ENCODE measurements around the gene NRXN3.

Gene NRXN3

GRCh38 chr14:79571366-79571765 lies 1401.2 kb downstream of the NRXN3 start:
- Histone ChIP-seq H3K9me2 (replicated peaks; ENCODE audit: insufficient read depth, low read length) (no peaks in the 10 kb centered on the region), H3K36me3 (ENCODE audit: low read length) (no peaks in the 10 kb centered on the region), H3K9me3 (ENCODE audit: insufficient read depth, low read length) (no peaks in the 10 kb centered on the region), H3K4me2 (ENCODE audit: low read depth, low read length, poor library complexity, severe bottlenecking) (no peak overlapping the region), H2AFZ (ENCODE audit: low read depth, low read length, severe bottlenecking) (no peak overlapping the region), H3K9ac (ENCODE audit: low read length) (no peak overlapping the region), H3K27me3 (ENCODE audit: low read length) (no peaks in the 10 kb centered on the region), H4K20me1 (ENCODE audit: low read depth, low read length) (no peaks in the 10 kb centered on the region), H3K4me3 (ENCODE audit: insufficient read depth, low read length, poor library complexity, severe bottlenecking) (no peak overlapping the region), H3K27ac (ENCODE audit: low read depth, low read length) (no peak overlapping the region), H3F3A (ENCODE audit: insufficient read depth) (no peaks in the 10 kb centered on the region), H3K79me2 (ENCODE audit: insufficient read depth, low read length) (no peaks in the 10 kb centered on the region)
- TF ChIP-seq CTCF (IDR thresholded peaks at IDR 0.05; ENCODE audit: insufficient read depth, low read length, poor library complexity, severe bottlenecking) = no peak
- TF ChIP-seq EZH2phosphoT487 (conservative IDR thresholded peaks at IDR 0.05; ENCODE audit: low read length) = no peak

GRCh38 chr14:79573486-79573885 lies 1403.3 kb downstream of the NRXN3 start:
- Histone ChIP-seq H3K4me2 (ENCODE audit: low read depth, low read length, poor library complexity, severe bottlenecking) (no peak overlapping the region), H3K79me2 (ENCODE audit: insufficient read depth, low read length) (no peaks in the 10 kb centered on the region), H3K4me3 (ENCODE audit: insufficient read depth, low read length, poor library complexity, severe bottlenecking) (no peak overlapping the region), H3K27ac (ENCODE audit: low read depth, low read length) (no peak overlapping the region), H4K20me1 (ENCODE audit: low read depth, low read length) (no peaks in the 10 kb centered on the region), H3K36me3 (ENCODE audit: low read length) (no peaks in the 10 kb centered on the region), H3K9me2 (replicated peaks; ENCODE audit: insufficient read depth, low read length) (no peaks in the 10 kb centered on the region), H3K9me3 (ENCODE audit: insufficient read depth, low read length) (no peaks in the 10 kb centered on the region), H2AFZ (ENCODE audit: low read depth, low read length, severe bottlenecking) (no peak overlapping the region), H3K9ac (ENCODE audit: low read length) (no peak overlapping the region), H3K27me3 (ENCODE audit: low read length) (no peaks in the 10 kb centered on the region), H3F3A (ENCODE audit: insufficient read depth) (no peaks in the 10 kb centered on the region)
- TF ChIP-seq CTCF (IDR thresholded peaks at IDR 0.05; ENCODE audit: insufficient read depth, low read length, poor library complexity, severe bottlenecking) (no peak), EZH2phosphoT487 (conservative IDR thresholded peaks at IDR 0.05; ENCODE audit: low read length) (no peak)

GRCh38 chr14:79575032-79575431 lies 1404.9 kb downstream of the NRXN3 start:
- H2AFZ ChIP-seq (ENCODE audit: low read depth, low read length, severe bottlenecking) = no peak overlapping the region
- no peak overlapping the region for H3K27ac ChIP-seq (ENCODE audit: low read depth, low read length)
- H3K36me3 ChIP-seq (ENCODE audit: low read length) = no peaks in the 10 kb centered on the region
- H3F3A ChIP-seq (ENCODE audit: insufficient read depth) = no peaks in the 10 kb centered on the region
- TF ChIP-seq CTCF (IDR thresholded peaks at IDR 0.05; ENCODE audit: insufficient read depth, low read length, poor library complexity, severe bottlenecking) = no peak
- H3K27me3 ChIP-seq (ENCODE audit: low read length) = no peaks in the 10 kb centered on the region
- no peaks in the 10 kb centered on the region for H3K79me2 ChIP-seq (ENCODE audit: insufficient read depth, low read length)
- no peak overlapping the region for H3K4me3 ChIP-seq (ENCODE audit: insufficient read depth, low read length, poor library complexity, severe bottlenecking)
- H3K9ac ChIP-seq (ENCODE audit: low read length) = no peak overlapping the region
- no peaks in the 10 kb centered on the region for H3K9me3 ChIP-seq (ENCODE audit: insufficient read depth, low read length)
- H4K20me1 ChIP-seq (ENCODE audit: low read depth, low read length) = no peaks in the 10 kb centered on the region
- no peaks in the 10 kb centered on the region for H3K9me2 ChIP-seq (replicated peaks; ENCODE audit: insufficient read depth, low read length)
- H3K4me2 ChIP-seq (ENCODE audit: low read depth, low read length, poor library complexity, severe bottlenecking) = no peak overlapping the region

DNA sequence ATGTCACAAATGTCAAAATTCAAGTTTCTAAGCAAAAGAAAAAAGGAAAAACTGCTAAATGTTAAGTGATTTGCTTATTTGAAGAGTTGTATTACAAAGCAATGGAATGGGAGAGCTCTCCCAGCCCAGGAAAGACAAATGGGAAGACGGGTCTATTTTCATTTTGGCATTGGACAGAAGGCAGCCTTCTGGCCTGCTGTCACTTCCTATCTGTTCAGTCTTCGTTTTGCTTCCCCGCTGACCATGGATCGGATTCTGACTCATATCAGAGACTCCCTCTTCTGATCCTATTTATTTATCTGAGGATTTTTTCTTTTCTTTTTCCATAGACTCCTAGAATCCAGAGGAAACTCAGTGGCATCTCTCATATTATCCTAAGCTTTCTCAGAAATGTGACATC lies 1406.3 kb downstream of the NRXN3 start:
- no peaks in the 10 kb centered on the region for H3F3A ChIP-seq (ENCODE audit: insufficient read depth)
- H2AFZ ChIP-seq (ENCODE audit: low read depth, low read length, severe bottlenecking) = no peak overlapping the region
- no peak overlapping the region for H3K4me2 ChIP-seq (ENCODE audit: low read depth, low read length, poor library complexity, severe bottlenecking)
- H4K20me1 ChIP-seq (ENCODE audit: low read depth, low read length) = no peaks in the 10 kb centered on the region
- no peak overlapping the region for H3K4me3 ChIP-seq (ENCODE audit: insufficient read depth, low read length, poor library complexity, severe bottlenecking)
- no peak overlapping the region for H3K27ac ChIP-seq (ENCODE audit: low read depth, low read length)
- H3K36me3 ChIP-seq (ENCODE audit: low read length) = no peaks in the 10 kb centered on the region
- no peaks in the 10 kb centered on the region for H3K27me3 ChIP-seq (ENCODE audit: low read length)
- H3K79me2 ChIP-seq (ENCODE audit: insufficient read depth, low read length) = no peaks in the 10 kb centered on the region
- H3K9me2 ChIP-seq (replicated peaks; ENCODE audit: insufficient read depth, low read length) = no peaks in the 10 kb centered on the region
- no peak overlapping the region for H3K9ac ChIP-seq (ENCODE audit: low read length)
- TF ChIP-seq EZH2phosphoT487 (conservative IDR thresholded peaks at IDR 0.05; ENCODE audit: low read length) (no peak), CTCF (IDR thresholded peaks at IDR 0.05; ENCODE audit: insufficient read depth, low read length, poor library complexity, severe bottlenecking) (no peak)
- H3K9me3 ChIP-seq (ENCODE audit: insufficient read depth, low read length) = no peaks in the 10 kb centered on the region
